GM18505 (cell line): ENCODE results near the gene ADD3.

ENCODE experiments used
- ATAC-seq: cut with Tn5 transposase; IDR thresholded peaks from one replicate; pipeline ENCODE4 v1.9.1; 2021; ENCODE audit not compliant: unreplicated experiment
- POLR2A ChIP-seq: IDR thresholded peaks from 4 replicates; pipeline ENCODE4 v1.6.1; 2011; ENCODE audit warnings: borderline replicate concordance; ENCODE audit not compliant: insufficient read depth, insufficient read length; ENCODE audit errors: extremely low read depth

ADD3 gene

DNA sequence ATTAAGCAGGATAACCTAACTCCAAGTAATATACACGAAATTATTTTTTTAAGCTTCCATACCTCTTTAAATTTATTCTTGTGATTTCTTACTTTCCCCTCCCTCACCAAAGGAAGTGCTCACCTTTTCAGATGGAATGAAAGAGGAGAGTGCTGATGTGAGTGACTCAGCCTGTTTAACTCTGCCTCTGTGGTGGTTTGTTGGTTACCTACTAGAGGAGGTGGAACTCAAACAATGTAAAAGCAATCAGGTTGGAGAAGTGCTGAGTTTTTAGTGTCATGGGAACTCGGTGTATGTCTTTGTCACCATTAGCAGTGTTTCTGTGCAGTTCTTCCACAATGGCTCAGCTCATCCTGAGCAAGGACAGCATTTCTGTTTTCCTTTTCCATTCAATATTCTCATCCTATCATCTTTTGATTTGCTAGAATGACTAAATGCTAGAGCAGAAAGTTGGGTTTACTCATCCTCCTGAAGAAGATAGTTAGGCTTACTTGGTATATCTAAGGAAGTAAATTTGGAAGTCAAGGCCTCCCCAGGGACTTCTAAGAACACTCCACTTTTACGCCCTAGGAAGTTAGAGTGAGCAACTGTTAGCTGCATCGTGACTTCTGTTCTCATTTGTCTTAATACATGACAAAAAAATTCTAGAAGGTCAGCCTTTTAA, 6.0 kb downstream of the ADD3 start:
- no peak for ATAC-seq
- TF ChIP-seq POLR2A: no peak

DNA sequence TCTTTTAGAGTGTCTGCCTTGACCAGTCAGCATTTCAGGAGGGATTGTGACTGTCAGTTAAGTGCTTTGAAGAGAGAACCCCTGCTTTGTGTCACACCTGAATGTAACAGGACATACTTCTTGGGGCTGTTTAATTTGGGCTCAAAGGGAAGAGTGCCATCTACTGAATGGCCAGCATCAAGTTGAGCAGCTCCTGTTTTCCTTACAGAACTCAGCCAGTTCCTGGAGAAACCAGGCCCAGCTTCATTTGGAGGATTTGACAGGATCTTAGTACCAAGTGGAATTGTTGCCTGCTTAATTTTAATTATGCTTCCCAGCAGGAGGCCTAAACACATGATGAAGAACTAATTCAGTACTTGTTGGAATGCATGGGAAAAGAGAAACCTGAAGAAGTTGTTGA, 8.3 kb downstream of the ADD3 start:
- no peak for ATAC-seq
- TF ChIP-seq POLR2A: no peak

DNA sequence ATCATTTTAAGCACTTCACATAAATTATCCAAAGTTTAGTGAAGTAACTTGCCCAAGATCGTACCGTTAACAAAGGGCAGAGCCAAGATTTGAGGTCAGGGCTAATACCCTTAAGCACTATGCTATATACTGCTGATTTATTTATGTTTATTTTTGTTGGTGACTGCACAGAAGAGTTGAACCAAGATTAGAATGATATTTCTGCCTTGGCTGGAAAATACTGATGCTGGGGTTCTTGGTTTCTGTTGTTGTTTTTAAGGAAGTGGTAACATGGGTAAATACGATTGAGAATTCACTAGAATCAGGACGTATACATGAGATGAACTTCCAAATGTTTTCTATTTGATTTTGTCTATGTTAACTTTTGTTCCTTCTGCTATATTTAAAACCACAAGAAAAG, 9.3 kb downstream of the ADD3 start:
- no peak for TF ChIP-seq POLR2A
- no peak for ATAC-seq

DNA sequence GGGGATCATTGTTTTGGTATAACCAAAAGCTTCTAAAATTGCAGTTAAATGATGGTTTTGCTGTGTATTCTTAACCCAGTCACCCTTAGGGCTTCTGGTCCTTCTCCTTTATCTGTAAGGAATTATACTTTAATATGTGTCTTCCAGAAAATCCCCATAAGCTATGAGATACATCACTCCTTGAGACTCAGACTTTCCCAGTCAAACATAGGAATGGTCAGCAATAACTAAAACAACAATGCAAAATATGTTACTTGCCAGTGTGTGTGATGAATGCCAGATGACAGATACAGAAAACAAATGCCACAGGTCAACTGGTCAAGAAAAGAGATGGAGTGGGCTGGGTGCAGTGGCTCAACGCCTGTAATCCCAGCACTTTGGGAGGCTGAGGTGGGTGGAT, 10.1 kb downstream of the ADD3 start:
- no peak for ATAC-seq

DNA sequence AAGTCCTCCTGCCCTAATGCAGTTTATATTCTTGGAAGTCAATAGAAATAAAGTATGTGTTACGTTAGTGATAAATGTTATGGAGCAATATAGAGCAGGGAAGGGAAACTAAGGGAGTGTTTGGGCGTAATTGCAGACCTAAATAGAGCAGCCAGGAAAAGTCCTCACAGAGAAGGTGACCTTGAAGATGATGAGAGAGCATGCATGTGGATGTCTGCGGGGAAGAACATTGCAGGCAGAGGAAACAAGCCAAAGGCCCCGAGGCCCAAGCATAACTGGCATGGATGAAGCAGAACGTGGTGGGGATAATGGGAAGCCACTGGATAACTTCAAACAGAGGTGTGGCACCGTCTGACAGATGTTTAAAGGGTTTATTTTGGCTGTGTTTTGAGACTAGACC, 12.5 kb downstream of the ADD3 start:
- TF ChIP-seq POLR2A: no peak
- no peak for ATAC-seq

More for the DNA sequence above, 10.1 kb downstream of the ADD3 start:
- TF ChIP-seq POLR2A: no peak

DNA sequence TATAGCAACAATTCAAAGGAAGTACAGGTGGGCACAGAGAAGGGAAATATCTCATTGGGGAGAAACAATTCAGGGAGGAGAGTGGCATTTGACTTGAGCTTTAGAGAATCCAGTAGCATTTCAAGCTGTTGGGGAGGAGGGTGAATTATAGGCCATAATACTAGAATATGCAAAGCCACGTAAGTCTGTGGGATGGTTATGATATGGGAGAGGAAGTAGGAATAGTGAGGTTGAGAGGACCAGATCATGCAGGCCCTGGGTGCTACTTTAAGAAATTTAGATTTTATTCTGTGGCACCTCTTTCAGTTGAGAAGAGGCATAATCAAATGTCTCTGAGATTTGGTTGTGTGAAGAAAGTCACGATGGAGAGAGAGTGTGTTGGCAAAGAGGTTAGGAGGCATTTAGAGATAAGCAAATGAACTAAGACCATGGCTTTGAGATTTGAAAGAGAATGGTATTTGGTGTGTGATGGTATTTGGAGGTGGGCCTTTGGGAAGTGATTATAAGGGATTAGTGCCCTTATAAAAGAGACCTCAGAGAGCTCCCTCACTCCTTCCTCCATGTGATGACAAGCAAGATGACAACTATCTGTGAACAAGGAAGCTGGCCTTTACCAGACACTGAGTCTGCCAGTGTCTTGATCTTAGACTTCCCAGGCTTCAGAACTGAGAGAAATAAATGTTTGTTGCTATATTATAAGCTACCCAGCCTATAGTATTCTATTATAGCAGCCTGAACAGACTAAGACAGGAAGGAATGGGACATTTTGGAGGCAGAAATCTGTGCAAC, 15.1 kb downstream of the ADD3 start:
- no peak for TF ChIP-seq POLR2A
- no peak for ATAC-seq

DNA sequence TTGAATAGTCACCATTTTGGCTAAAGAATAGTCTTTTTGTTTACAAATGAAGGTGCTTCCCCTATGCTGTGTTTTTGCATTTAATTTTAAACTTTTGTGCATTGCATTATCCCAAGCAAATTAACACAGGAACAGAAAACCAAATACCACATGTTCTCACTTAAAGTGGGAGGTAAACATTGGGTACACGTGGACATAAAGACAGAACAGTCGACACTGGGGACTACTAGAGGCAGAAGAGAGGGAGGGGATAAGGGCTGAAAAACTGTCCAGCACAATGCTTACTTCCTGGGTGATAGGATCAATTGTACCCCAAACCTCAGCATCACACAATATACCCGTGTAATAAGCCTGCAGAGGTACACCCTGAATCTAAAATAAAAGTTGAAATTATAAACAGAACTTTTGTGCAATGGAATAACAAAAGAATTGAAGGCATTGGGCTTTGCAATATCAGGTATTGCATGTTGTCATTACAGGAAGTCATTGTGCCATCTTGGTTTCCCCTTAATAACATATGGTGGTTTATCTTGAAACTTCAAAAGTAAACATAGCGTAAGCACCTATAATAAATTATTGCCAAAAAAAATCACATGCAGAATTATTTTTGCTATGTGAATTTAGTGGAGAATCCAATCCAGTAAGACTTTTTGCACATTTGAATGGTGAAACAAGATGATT, 16.1 kb downstream of the ADD3 start:
- TF ChIP-seq POLR2A: no peak
- ATAC-seq: no peak

DNA sequence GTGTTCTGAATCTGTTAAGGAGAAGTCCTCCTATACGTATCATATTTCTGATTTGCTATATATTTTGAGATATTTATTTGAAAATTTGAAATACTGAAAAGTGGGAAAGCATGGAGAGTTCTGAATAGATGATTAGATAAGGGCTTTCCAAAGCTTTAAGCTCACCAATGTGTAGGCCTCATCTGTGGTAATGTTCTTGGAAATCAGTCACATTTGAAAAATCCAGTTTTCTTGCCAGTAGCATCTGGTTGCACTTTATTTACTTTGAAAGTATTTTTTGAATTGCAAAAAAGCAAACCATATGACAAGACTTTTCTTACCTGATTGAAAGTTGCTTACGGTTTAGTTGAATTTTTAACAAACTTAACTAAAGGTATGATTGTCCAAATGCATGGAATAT, 21.7 kb downstream of the ADD3 start:
- no peak for ATAC-seq
- TF ChIP-seq POLR2A: no peak

DNA sequence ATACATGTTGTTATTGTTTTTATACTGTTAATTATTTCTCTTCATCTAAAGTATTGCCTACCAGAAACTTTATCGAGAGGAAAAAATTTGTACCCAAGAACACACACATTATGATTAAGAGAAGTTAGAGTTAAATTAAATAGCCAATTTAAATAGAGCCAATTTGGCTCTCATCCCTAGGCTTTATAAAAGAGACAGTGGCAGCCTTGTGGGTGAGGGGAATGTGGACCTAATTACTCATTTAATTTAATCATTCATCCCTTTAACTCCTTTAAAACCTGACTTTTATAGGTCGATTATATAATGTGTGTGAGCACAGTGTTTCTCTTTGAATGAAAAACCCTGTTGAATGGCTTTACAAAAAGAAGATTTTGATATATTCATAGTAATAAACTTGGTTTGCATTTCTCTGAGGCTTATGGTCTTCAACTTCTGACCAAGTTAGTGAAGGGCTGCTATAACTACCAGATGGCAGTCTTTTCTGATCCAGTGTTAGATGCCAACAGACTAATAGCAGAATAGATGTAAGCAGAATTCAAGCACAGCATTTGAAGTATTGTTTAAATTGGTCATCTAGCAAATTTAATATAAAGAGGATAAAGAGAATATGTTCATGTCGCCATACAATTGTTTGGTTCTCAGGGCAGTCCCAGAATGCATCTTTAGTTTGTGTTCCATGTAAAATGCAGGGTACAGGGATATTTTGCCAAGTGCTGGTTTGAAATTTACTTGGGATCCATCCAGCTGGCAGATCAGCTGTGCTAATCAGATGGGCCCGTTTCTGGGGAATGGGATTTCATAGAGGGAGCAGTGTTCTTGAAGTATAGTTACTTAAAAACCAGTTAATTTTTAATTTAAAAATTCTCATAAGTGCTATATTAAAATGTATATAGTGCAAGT, 25.3 kb downstream of the ADD3 start:
- TF ChIP-seq POLR2A: no peak

DNA sequence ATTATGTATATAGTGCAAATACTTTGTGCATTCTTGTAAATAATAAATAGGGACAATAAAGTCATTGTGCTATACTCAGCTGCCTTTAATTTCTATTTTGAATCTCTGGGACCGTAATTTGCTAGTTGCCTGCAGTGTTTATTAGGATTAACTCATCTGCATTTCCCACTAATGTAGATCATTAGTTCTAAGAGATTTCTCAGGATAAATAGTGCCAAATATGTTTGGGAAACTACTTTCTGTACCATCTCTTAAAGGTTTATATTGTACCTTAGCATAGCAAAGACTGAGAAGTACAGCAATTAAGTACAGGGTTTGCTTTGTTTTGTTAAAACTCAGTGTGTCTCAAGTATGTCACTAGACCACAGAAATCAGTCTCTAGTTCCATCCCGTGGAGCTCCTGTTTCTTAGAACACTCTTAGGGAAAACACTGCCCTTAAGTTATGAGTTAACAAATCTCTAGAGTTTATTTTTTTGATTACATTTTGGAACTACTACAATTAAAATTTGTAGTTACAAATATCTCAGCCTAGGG, 26.0 kb downstream of the ADD3 start:
- no peak for TF ChIP-seq POLR2A
- ATAC-seq: no peak

More for the DNA sequence above, 25.3 kb downstream of the ADD3 start:
- no peak for ATAC-seq

DNA sequence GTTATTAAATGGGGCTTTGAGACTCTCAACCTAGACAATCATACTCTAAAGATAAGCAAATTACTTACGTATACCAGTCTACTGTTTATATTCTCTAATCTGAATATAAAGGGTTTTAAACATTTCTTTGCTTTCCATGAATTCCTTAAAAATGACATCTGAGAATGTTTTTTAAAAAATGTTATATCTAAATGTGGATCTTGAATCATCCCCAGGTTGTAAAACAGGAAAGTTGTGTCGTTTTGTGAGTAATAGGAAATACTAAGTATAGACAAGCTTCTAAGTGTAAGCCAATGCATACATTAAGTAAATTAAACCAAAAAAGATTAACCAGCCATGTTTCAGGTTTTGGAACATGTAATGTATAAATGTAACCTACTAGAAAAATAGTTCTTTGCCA, 26.8 kb downstream of the ADD3 start:
- no peak for TF ChIP-seq POLR2A
- no peak for ATAC-seq

DNA sequence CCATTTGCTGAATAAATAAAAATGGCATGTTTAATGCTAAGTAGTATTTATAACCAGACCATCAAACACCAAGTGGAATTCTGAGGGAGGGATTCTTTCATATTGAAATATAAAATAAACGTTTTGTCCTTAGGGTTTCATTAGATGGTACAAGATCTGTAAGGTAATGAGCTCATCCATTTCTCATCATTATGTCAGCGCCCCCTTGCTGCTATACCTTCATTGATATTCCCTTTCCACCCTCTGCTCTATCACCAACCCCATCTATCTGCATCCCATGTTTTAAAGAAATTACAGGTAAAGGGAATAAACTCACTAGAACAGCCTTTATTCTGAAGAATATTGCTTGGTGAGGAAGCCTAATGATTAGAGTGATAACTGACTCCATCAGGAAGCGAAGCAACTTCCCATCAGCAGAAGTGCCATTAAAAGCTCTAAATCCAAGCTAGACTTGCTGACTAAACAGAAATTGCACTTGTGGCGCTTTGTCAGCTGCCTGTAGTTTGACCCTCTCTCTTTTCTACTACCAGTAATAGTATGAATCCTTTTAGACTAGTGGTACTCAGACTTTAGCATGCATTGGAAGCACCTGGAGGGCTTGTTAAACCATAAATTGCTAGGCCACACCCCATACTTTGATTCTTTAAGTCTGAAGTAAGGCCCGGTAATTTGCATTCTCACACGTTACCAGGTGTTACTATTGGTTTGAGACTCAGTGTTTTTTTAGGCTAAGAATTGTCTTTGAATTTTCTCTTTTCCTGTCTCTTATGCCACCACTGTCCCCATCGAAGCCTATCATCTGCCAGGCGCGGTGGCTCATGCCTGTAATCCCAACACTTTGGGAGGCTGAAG, 27.5 kb downstream of the ADD3 start:
- no peak for ATAC-seq
- TF ChIP-seq POLR2A: no peak
